ENCODE results near the gene CALM1.

Gene CALM1

GRCh38 chr14:90444077-90444696, 47.4 kb downstream of the CALM1 start:
- Histone ChIP-seq H3K27ac (ENCODE audit: extremely low read depth, low read depth, low read length) (no peak overlapping the region), H3K4me1 (ENCODE audit: control insufficient read depth, insufficient read depth, low read length) (no peaks in the 10 kb centered on the region), H3K9me3 (ENCODE audit: control insufficient read depth, insufficient read depth, low read depth, low read length) (no peaks in the 10 kb centered on the region), H3K36me3 (ENCODE audit: control insufficient read depth in 2 of 2, insufficient read depth in 1 of 2, low read length in 2 of 2) (no peaks in the 10 kb centered on the region), H3K4me3 (ENCODE audit: low read depth, low read length) (no peak overlapping the region)
- TF ChIP-seq YY2 (tag by site-specific recombination; IDR thresholded peaks at IDR 0.05) (no peak), ZNF530 (tag by site-specific recombination; IDR thresholded peaks at IDR 0.05; ENCODE audit: low read depth) (no peak), ZNF701 (tag by site-specific recombination; IDR thresholded peaks at IDR 0.05) (no peak), ZSCAN18 (tag by site-specific recombination; IDR thresholded peaks at IDR 0.05) (no peak), ZNF174 (tag by site-specific recombination; IDR thresholded peaks at IDR 0.05) (no peak), ZBTB17 (tag by site-specific recombination; IDR thresholded peaks at IDR 0.05) (no peak), ZFP3 (tag by site-specific recombination; IDR thresholded peaks at IDR 0.05; ENCODE audit: low read depth) (no peak), OSR2 (tag by site-specific recombination; IDR thresholded peaks at IDR 0.05) (no peak), ZNF488 (tag by site-specific recombination; IDR thresholded peaks at IDR 0.05) (no peak)
- ChIA-PET CTCF (no interaction called here), POLR2A (no interaction called here)

GRCh38 chr14:90445011-90445410, 48.2 kb downstream of the CALM1 start:
- POLR2A ChIA-PET = no interaction called here
- no peaks in the 10 kb centered on the region for H3K36me3 ChIP-seq (ENCODE audit: control insufficient read depth in 2 of 2, insufficient read depth in 1 of 2, low read length in 2 of 2)
- no peaks in the 10 kb centered on the region for H3K9me3 ChIP-seq (ENCODE audit: control insufficient read depth, insufficient read depth, low read depth, low read length)
- TF ChIP-seq ZBTB26 (tag by site-specific recombination; optimal IDR thresholded peaks at IDR 0.05) = no peak
- TF ChIP-seq PRDM1 (tag by site-specific recombination; IDR thresholded peaks at IDR 0.05) = no peak
- no peak for TF ChIP-seq BCL11A (tag by site-specific recombination; IDR thresholded peaks at IDR 0.05; ENCODE audit: low read depth)
- TF ChIP-seq ZNF677 (tag by site-specific recombination; IDR thresholded peaks at IDR 0.05) = no peak
- TF ChIP-seq PATZ1 (tag by site-specific recombination; IDR thresholded peaks at IDR 0.05) = no peak
- TF ChIP-seq ZNF837 (tag by site-specific recombination; IDR thresholded peaks at IDR 0.05) = no peak
- TF ChIP-seq ZFP69B (tag by site-specific recombination; IDR thresholded peaks at IDR 0.05) = no peak
- TF ChIP-seq ZNF664 (tag by site-specific recombination; IDR thresholded peaks at IDR 0.05) = no peak
- no peak for TF ChIP-seq ZNF175 (tag by site-specific recombination; IDR thresholded peaks at IDR 0.05)
- no peak for TF ChIP-seq ZSCAN18 (tag by site-specific recombination; IDR thresholded peaks at IDR 0.05)
- no peak for TF ChIP-seq ZNF2 (tag by site-specific recombination; IDR thresholded peaks at IDR 0.05)
- TF ChIP-seq ZNF366 (tag by site-specific recombination; conservative IDR thresholded peaks at IDR 0.05) = no peak
- no peak for TF ChIP-seq ZNF639 (tag by site-specific recombination; IDR thresholded peaks at IDR 0.05)
- TF ChIP-seq BCL11B (tag by site-specific recombination; IDR thresholded peaks at IDR 0.05; ENCODE audit: low read depth) = no peak
- no peak for TF ChIP-seq ZNF626 (tag by site-specific recombination; IDR thresholded peaks at IDR 0.05)
- no peak overlapping the region for H3K27ac ChIP-seq (ENCODE audit: extremely low read depth, low read depth, low read length)
- CTCF ChIA-PET = no interaction called here
- H3K4me3 ChIP-seq (ENCODE audit: low read depth, low read length) = no peak overlapping the region
- H3K4me1 ChIP-seq (ENCODE audit: control insufficient read depth, insufficient read depth, low read length) = no peaks in the 10 kb centered on the region

All from HEK293 (cell line).